Measurements from ENCODE around the gene BEST4.

BEST4 gene

DNA sequence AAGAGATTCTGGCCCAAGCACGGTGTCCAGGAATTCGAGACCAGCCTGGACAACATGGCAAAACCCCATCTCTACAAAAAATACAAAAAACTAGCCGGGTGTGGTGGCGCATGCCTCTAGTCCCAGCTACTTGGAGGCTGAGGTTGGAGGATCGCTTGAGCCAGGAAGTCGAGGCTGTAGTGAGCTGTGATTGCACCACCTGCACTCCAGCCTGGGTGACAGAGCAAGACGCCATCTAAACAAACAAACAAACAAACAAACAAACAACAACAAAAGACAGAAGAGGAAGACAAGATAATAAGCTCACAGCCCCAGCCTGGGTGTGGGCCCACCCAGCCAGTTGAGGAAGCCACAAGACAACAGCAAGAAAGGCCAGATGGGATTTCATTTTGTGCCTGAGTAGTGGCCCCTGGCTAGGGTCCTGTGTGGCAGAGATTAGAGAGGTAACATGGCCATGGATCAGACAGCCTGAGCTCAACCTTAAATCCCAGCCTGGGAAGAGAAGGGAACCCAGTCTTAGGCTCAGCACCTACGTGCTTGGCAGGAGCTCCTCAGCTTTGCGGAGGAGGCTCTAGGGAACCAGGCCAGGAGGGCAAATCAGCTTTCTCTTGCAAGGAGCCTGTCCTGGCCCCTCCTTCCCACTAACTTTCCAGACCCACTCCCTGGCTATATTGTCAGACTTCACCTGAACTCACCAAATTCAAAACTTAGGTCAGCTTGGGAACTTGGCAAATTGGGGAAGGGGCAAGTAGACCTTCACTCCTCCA lies 4.9 kb upstream of the BEST4 start:
- CTCF ChIA-PET: interaction anchor here (0.6 to 2.2 kb wide), 15 partner anchors 9 to 1454 kb away, joined by 3 to 10 read pairs (median 4); partner anchors contain the start of genes BTBD19, HECTD3, RNU5D-1 and UROD
- POLR2A ChIA-PET: interaction anchor here (0.6 to 2.8 kb wide), 13 partner anchors 10 to 510 kb away, joined by 3 to 23 read pairs (median 6); partner anchors contain the start of genes BTBD19, HECTD3, PTCH2 and RPS8
- H3K27ac ChIP-seq (ENCODE audit: extremely low read depth, low read depth, low read length): no peak overlapping the region
- TF ChIP-seq ZNF585B (tag by site-specific recombination; IDR thresholded peaks at IDR 0.05) (no peak), ZNF791 (tag by site-specific recombination; IDR thresholded peaks at IDR 0.05) (no peak), ZFP69B (tag by site-specific recombination; IDR thresholded peaks at IDR 0.05) (0 out of 2 replicates have a peak, but pooled peaks have one; percentile 53), ZNF837 (tag by site-specific recombination; IDR thresholded peaks at IDR 0.05) (no peak), ZNF16 (tag by site-specific recombination; IDR thresholded peaks at IDR 0.05; ENCODE audit: low read depth) (no peak), WT1 (tag by site-specific recombination; IDR thresholded peaks at IDR 0.05) (no peak), SP3 (tag by site-specific recombination; IDR thresholded peaks at IDR 0.05) (no peak), ZNF558 (tag by site-specific recombination; IDR thresholded peaks at IDR 0.05) (no peak), ZNF530 (tag by site-specific recombination; IDR thresholded peaks at IDR 0.05; ENCODE audit: low read depth) (no peak), ZBTB20 (tag by site-specific recombination; IDR thresholded peaks at IDR 0.05) (no peak), OVOL3 (tag by site-specific recombination; IDR thresholded peaks at IDR 0.05) (no peak)
- TF ChIP-seq, protein P1, sequence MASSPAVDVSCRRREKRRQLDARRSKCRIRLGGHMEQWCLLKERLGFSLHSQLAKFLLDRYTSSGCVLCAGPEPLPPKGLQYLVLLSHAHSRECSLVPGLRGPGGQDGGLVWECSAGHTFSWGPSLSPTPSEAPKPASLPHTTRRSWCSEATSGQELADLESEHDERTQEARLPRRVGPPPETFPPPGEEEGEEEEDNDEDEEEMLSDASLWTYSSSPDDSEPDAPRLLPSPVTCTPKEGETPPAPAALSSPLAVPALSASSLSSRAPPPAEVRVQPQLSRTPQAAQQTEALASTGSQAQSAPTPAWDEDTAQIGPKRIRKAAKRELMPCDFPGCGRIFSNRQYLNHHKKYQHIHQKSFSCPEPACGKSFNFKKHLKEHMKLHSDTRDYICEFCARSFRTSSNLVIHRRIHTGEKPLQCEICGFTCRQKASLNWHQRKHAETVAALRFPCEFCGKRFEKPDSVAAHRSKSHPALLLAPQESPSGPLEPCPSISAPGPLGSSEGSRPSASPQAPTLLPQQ (tag by site-specific recombination; IDR thresholded peaks at IDR 0.05): peak; percentile 56
- H3K4me1 ChIP-seq (ENCODE audit: control insufficient read depth, insufficient read depth, low read length): no peaks in the 10 kb centered on the region
- no peak overlapping the region for H3K4me3 ChIP-seq (ENCODE audit: low read depth, low read length)
- H3K9me3 ChIP-seq (ENCODE audit: control insufficient read depth, insufficient read depth, low read depth, low read length): no peaks in the 10 kb centered on the region
- no peaks in the 10 kb centered on the region for H3K36me3 ChIP-seq (ENCODE audit: control insufficient read depth in 2 of 2, insufficient read depth in 1 of 2, low read length in 2 of 2)

DNA sequence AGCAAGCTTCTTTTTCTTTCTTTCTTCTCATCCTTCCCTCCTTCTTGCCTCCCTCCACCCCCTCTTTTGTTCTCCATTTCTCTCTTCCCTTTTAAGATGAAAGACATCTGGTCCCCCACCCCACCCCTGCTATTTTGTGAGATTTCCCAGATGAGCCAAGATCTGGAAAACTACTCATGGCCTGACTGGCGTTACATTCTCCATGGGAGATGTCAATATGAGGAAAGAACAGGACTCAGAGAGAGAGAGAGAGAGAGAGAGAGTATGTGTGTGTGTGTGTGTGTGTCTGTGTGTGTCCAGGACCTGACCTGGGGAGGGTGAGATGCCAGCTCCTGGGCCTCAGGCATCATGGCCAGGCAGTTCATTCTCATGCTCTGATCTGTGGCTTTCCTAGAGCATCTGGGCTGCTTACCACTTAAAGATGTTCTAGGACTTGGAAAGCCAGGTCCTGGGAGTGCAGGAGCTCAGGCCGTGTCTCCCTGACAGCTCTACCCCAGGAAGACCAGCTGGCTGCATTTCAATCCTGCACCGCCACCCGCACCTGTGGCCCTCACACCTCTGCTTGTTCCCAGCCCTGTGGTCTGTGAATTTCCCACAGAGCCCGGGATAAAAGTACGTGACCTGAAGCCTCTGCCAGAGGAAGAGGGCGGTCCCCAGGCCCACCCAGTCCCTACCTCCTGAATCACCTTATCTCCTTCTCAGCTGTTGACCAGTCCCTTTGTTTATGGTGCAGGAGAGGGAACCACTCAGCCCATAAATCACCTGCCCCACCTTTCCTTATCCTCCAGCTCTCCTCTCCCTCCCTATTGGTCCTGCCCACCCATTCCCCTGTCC lies 3.2 kb upstream of the BEST4 start:
- ChIA-PET CTCF (interaction anchor here (1.0 to 1.3 kb wide), 2 partner anchors 9 to 17 kb away, joined by 4 to 8 read pairs; partner anchors contain the start of genes BTBD19 and PLK3), POLR2A (interaction anchor here (0.8 to 5.6 kb wide), 4 partner anchors 9 to 221 kb away, joined by 3 to 41 read pairs (median 6); partner anchors contain the start of genes HECTD3, PLK3, RPS8 and UROD)
- no peak overlapping the region for H3K4me3 ChIP-seq (ENCODE audit: low read depth, low read length)
- no peak overlapping the region for H3K27ac ChIP-seq (ENCODE audit: extremely low read depth, low read depth, low read length)
- no peaks in the 10 kb centered on the region for H3K9me3 ChIP-seq (ENCODE audit: control insufficient read depth, insufficient read depth, low read depth, low read length)
- no peaks in the 10 kb centered on the region for H3K4me1 ChIP-seq (ENCODE audit: control insufficient read depth, insufficient read depth, low read length)
- H3K36me3 ChIP-seq (ENCODE audit: control insufficient read depth in 2 of 2, insufficient read depth in 1 of 2, low read length in 2 of 2): no peaks in the 10 kb centered on the region
- TF ChIP-seq SP7 (tag by site-specific recombination; IDR thresholded peaks at IDR 0.05): peak; percentile 61; the same call in 1 of the 2 replicates
- TF ChIP-seq SP3 (tag by site-specific recombination; IDR thresholded peaks at IDR 0.05): no peak
- TF ChIP-seq, protein P2, sequence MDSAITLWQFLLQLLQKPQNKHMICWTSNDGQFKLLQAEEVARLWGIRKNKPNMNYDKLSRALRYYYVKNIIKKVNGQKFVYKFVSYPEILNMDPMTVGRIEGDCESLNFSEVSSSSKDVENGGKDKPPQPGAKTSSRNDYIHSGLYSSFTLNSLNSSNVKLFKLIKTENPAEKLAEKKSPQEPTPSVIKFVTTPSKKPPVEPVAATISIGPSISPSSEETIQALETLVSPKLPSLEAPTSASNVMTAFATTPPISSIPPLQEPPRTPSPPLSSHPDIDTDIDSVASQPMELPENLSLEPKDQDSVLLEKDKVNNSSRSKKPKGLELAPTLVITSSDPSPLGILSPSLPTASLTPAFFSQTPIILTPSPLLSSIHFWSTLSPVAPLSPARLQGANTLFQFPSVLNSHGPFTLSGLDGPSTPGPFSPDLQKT (IDR thresholded peaks at IDR 0.05; ENCODE audit: borderline replicate concordance, low read depth, low read length): no peak
- 0 out of 2 replicates have a peak, but pooled peaks have one; percentile 42 for TF ChIP-seq ZNF600 (tag by site-specific recombination; IDR thresholded peaks at IDR 0.05)
- TF ChIP-seq, protein P3, sequence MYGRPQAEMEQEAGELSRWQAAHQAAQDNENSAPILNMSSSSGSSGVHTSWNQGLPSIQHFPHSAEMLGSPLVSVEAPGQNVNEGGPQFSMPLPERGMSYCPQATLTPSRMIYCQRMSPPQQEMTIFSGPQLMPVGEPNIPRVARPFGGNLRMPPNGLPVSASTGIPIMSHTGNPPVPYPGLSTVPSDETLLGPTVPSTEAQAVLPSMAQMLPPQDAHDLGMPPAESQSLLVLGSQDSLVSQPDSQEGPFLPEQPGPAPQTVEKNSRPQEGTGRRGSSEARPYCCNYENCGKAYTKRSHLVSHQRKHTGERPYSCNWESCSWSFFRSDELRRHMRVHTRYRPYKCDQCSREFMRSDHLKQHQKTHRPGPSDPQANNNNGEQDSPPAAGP (tag by site-specific recombination; IDR thresholded peaks at IDR 0.05): peak; percentile 98
- peak; percentile 30; the same call in 1 of the 2 replicates for TF ChIP-seq ZNF366 (tag by site-specific recombination; conservative IDR thresholded peaks at IDR 0.05)
- peak; percentile 95 for TF ChIP-seq KLF1 (tag by site-specific recombination; IDR thresholded peaks at IDR 0.05)
- TF ChIP-seq, protein P4, sequence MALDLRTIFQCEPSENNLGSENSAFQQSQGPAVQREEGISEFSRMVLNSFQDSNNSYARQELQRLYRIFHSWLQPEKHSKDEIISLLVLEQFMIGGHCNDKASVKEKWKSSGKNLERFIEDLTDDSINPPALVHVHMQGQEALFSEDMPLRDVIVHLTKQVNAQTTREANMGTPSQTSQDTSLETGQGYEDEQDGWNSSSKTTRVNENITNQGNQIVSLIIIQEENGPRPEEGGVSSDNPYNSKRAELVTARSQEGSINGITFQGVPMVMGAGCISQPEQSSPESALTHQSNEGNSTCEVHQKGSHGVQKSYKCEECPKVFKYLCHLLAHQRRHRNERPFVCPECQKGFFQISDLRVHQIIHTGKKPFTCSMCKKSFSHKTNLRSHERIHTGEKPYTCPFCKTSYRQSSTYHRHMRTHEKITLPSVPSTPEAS (tag by site-specific recombination; IDR thresholded peaks at IDR 0.05): peak; percentile 79

All from HEK293 (cell line).